SW480 (cell line): ENCODE results near the gene CABYR.
"Not testable (repeated sequence)": the region's sequence is repeated elsewhere in the genome, so short reads cannot be mapped to it uniquely, and the experiment has no call there.

Experiments used
- DNase-seq: peaks from one replicate; pipeline ENCODE4 v3.0.0-alpha.2; 2016; ENCODE audit warnings: low spot score

The CABYR gene

DNA sequence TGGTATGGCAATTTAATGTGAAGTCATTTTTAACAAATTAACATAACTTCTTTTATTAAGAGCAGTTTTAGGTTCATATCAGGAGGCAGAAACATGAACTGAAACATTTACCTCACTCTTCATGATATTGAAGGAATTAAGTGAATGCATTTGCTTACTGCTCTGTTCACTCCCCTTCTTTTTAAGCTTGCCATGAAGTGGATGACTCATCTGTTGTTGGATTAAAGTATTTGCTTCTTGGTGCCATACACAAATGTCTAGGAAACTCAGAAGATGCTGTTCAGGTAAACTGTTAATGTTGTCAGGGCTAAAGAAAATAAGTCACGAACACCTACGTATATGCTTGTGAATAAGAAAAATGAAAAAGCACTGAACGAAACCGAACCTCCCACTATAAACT lies 10.2 kb upstream of the CABYR start:
- DNase-seq: no peak

DNA sequence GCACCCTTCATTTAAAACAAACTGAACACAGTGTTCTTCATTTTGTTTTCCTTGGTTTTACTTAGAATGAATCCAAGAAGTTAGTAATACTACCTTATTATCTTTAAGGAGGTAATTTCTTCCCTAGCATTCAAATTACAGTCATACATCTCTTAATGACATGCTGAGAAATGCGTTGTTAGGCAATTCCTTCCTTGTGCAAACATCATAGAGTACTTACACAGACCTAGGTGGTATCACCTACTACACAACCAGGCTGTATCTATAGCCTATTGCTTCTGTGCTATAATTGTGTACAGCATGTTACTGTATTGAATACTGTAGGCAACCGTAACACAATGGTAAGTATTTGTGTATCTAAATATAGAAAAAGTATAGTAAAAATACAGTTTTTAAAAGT lies 8.4 kb upstream of the CABYR start:
- DNase-seq: no peak

DNA sequence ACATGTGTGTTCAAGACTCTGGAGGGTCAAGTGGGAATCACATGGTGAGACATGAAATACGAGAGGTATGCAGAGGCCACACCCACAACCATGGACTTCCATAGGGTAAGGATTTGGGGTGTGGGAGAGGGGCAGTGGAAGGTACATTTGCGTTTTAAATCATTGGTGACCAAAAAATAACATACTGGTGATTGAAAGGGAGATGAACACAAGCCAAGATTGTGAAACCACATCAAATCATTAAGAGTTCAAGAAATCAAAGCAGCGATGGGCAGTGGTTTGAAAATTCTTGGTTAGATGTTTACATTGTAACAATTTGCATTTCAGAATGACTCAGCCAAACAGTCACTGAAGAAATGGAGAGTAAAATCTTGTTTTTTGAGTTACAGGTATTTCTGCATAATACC lies 1.9 kb upstream of the CABYR start:
- peak; percentile 83 for DNase-seq

GRCh38 chr18:24138409-24138788 lies 463 bp upstream of the CABYR start:
- no peak for DNase-seq

DNA sequence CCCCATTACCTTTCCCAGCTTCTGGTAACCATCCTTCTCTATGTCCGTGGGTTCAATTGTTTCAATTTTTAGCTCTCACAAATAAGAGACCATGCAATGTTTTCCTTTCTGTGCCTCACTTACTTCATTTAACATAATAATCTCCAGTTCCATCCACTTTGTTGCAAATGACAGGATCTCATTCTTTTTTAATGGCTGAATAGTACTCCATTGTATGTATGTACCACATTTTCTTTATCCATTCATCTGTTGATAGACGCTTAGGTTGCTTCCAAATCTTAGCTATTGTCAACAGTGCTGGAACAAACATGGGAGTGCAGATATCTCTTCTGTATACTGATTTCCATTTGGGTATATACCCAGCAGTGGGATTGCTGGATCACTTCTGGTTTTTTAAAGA lies 1.8 kb downstream of the CABYR start:
- no peak for DNase-seq

GRCh38 chr18:24142376-24142775 lies 3.5 kb downstream of the CABYR start:
- no peak for DNase-seq

DNA sequence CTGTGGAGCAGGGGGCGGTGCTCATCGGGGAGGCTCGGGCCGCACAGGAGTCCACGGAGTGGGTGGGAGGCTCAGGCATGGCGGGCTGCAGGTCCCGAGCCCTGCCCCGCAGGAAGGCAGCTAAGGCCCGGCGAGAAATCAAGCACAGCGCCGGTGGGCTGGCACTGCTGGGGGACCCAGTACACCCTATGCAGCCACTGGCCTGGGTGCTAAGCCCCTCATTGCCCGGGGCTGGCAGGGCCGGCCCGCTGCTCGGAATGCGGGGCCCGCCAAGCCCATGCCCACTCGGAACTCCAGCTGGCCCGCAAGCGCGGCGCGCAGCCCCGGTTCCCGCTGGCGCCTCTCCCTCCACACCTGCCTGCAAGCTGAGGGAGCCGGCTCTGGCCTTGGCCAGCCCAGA lies 10.7 kb downstream of the CABYR start:
- not testable (repeated sequence) for DNase-seq

DNA sequence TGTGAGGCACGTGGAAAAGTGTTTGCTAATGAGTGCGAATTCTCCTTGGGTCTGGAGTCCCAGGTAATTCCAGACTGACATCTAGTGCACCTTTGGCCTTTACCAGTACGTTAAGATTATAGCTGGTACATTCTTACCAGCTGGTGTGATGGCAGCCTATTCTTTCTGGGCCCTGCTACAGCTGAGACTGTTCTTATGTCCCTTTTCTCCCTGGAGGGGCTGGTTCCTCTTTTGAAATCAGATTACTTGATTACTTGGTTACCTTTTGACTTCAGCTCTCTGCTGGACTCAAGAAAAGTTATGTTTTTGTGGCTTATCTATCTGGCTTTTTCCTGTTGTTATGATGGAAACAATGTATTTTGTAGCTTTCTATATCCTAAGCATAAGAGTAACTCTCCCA lies 14.5 kb downstream of the CABYR start:
- no peak for DNase-seq

DNA sequence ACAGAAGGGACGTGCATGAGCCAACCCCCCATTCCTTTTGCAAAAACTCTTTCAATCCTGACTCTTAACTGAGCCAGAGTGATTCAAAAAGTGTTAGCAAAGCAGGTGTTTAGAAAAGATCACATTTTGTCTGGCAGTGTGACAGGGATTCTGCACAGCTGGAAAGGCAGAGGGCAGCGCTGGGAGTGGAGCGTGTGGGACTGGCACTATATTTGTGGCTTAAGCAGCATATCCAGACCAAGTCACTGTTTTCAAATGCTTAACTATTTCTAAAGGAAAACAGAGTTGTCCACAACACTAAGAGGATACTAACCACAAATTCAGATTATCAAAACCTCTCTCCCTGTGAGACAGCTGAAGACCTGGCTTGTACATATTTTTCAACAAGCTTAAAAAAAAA lies 19.0 kb downstream of the CABYR start:
- no peak for DNase-seq

DNA sequence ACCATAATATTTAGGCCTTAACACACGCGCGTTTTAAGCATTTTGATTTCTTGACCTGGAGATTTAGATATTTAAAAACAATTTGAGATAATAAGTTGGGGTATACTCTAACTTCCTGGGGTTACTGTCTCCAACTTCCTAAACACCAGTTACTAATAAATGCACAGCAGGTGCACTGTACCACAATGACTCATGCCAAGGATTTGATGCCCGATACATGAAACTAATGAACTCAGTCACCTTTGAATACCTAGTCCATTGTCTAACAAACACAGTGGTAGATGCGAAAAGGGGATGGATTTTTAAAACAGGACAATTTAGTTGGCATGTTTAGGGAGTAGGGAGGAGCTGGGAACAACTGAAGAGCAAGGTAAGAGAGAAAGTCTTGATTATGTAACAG lies 21.2 kb downstream of the CABYR start:
- DNase-seq: peak; percentile 63

- DNase-seq: no peak
Observed at GRCh38 chr18:24161304-24161703, 22.4 kb downstream of the CABYR start.

DNA sequence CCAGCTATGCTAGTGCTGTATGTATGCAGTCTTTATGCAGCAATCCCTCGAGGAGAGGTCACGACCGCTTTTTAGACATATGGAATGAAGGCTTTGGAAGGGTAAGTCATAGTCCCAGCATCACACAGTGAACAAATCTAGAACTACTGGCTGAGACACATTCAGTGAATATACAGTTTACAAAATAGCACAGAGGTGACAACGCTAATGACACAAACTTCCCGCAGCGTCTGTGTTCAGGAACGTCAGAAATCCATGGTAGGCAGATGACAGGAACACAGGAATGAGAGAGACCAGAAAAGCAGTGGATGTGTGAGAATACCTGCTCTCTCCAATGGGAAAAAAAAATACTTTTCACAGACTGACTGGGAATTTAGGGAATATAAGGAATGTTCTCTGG lies 29.6 kb downstream of the CABYR start:
- no peak for DNase-seq

DNA sequence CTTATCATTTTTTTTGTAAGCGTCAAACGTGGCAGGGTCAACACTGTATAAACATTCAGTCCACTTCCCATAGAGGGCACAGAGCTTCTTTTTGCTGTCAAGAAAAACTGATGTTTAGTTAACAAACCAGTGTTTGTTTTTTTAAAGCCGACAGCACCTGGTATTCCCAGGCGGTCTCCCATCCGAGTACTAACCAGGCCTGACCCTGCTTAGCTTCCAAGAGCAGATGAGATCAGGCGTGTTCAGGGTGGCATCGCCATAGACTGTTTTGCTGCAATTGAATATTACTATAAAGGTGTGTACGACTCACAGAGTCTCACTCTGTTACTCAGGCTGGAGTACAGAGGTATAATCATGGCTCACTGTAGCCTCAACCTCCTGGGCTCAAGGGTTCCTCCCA lies 31.5 kb downstream of the CABYR start:
- DNase-seq: peak; percentile 29

GRCh38 chr18:24173997-24174396 lies 35.1 kb downstream of the CABYR start:
- no peak for DNase-seq

DNA sequence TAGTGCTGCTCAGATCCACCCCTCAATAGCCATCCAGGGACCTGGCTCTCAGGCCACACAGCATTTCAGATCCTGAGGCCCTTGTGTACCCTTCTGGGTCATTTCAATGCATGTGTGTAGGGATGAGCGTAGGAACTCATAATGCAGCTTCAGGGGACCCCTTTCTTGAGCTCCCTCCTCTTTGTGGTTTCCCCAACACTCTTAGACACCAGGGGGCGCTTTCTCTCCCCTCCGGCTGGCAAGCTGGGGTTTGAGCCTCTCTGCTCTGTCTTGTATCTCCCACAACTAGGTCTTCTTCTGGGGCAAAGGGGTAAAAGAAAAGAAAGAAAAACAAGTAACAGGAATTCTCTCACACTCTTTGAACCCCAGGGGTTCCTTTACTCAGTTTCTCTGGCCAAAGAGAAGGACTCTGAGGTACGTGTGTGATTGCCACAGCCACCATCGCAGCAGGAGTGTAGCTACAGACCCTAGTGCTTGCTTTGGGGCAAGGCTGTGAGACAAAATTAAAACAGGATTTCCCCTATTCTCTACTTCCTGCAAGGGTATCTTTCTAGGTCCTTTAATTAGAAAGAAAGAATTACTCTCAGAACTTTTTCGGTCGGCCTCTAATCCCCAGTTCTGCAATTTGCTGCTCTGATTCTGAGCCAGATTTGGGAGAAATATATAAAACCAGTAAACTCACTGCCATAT lies 38.0 kb downstream of the CABYR start:
- peak; percentile 28 for DNase-seq

- DNase-seq: no peak
Observed at GRCh38 chr18:24177499-24178133, 38.8 kb downstream of the CABYR start.

DNA sequence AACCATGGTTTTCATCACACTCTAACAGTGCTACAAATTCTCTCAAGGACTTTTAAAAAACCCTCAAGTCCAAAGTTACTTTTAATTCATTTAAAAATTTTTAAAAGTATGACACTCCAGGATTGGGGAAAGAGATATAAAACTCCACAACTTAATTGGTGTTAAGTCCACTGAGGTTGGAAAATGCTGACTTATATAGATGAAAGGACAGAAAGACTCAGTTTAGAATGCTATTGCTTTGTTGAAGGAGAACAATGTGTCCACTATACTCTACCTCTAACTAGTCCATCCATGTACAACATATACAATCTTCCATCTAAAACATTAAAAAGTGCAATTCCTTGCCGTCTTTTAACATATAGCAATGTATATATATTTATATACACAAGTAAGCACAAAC lies 41.2 kb downstream of the CABYR start:
- DNase-seq: no peak

GRCh38 chr18:24181806-24182205 lies 42.9 kb downstream of the CABYR start:
- DNase-seq: no peak

DNA sequence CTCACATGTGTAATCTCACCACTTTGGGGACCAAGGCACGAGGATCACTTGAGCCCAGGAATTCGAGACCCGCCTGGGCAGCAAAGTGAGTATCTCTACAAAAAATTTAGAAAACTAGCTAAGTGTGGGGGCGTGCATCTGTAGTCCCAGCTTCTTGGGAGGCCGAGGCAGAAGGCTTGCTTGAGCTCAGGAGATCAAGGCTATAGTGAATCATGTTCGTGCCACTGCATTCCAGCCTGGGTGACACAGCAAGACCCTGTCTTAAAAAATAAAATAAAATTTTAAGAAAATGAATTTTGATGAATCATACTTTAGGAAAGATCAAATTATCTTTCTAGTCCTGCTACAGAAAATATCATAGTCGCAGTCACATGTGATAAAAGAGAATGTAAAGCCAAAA lies 46.9 kb downstream of the CABYR start:
- no peak for DNase-seq

DNA sequence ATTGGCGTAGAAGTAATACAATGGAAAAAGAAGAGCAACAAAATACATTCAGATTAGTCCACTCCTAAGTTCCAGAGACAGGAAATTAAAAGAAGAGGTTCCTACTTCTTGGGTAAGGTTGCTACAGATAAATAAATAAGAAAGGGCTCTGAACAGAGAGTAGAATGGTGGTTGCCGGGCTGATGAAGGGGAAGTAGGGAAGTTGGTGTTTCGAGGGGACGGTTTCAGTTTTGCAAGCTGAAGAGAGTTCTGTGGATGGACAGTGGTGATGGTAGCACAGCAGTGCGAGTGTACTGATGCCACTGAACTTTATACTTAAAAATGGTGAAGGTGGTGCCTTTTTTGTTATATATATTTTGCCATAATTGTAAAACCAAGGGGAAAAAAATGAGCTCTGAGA lies 48.2 kb downstream of the CABYR start:
- no peak for DNase-seq

GRCh38 chr18:24187689-24188088 lies 48.8 kb downstream of the CABYR start:
- no peak for DNase-seq

DNA sequence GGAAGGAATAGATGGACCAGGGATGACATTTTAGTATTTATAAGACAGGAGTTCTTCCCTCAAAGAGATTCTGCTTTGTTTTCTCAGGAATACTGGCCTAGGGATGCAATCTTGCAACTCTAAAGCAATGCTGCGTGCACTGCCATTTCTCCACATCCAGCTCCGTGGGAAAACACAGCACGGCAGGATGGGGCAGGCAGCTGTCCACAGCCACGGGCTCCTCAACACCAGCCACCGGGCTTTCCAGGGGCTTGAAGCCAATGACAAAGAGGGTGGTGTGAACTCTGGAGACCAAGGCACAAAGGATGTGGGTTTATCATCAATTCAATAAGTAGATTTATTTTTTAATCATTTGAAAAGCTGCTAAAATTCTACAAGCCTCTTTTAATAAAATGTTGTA lies 49.3 kb downstream of the CABYR start:
- no peak for DNase-seq

- DNase-seq: no peak
Observed at GRCh38 chr18:24189007-24189528, 50.2 kb downstream of the CABYR start.
